ENCODE measurements around the gene RTL1.

Gene RTL1

DNA sequence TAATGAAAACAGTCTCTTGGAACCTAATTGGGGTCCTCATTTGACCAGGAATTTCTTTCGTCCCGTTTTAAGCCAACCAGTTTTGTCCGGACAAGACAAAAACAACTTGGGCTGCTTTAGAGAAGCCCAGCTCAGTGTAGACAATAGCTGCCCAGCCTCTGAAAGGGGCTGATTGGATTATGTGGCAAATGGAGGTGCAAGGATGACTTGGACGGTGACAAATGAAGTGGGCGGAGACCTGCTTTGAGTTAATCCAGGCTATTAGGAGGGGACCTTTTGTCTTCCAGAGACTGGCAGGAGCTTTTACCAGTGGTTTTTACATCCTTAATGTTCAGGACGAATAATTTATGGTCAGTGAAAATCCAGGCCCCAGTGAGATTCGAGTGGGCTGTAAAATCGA is 72.8 kb downstream of the RTL1 start:
- TF ChIP-seq TAF1 (IDR thresholded peaks at IDR 0.05; ENCODE audit: borderline replicate concordance, insufficient read depth, low read length) = no peak
- TF ChIP-seq SIN3A (IDR thresholded peaks at IDR 0.05; ENCODE audit: borderline replicate concordance, insufficient read depth, low read length) = no peak
- TF ChIP-seq, protein P1, sequence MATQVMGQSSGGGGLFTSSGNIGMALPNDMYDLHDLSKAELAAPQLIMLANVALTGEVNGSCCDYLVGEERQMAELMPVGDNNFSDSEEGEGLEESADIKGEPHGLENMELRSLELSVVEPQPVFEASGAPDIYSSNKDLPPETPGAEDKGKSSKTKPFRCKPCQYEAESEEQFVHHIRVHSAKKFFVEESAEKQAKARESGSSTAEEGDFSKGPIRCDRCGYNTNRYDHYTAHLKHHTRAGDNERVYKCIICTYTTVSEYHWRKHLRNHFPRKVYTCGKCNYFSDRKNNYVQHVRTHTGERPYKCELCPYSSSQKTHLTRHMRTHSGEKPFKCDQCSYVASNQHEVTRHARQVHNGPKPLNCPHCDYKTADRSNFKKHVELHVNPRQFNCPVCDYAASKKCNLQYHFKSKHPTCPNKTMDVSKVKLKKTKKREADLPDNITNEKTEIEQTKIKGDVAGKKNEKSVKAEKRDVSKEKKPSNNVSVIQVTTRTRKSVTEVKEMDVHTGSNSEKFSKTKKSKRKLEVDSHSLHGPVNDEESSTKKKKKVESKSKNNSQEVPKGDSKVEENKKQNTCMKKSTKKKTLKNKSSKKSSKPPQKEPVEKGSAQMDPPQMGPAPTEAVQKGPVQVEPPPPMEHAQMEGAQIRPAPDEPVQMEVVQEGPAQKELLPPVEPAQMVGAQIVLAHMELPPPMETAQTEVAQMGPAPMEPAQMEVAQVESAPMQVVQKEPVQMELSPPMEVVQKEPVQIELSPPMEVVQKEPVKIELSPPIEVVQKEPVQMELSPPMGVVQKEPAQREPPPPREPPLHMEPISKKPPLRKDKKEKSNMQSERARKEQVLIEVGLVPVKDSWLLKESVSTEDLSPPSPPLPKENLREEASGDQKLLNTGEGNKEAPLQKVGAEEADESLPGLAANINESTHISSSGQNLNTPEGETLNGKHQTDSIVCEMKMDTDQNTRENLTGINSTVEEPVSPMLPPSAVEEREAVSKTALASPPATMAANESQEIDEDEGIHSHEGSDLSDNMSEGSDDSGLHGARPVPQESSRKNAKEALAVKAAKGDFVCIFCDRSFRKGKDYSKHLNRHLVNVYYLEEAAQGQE (IDR thresholded peaks at IDR 0.05; ENCODE audit: insufficient read depth in 1 of 2, low read depth in 2 of 2, low read length in 2 of 2) = no peak
- no peak for TF ChIP-seq FOXP2 (optimal IDR thresholded peaks at IDR 0.05; ENCODE audit: borderline replicate concordance, extremely low read depth, extremely low read length, insufficient read depth)
- no peak for TF ChIP-seq POLR2AphosphoS5 (IDR thresholded peaks at IDR 0.05; ENCODE audit: low read depth, low read length)
